ENCODE data around the gene FBXL20. TPM values are rescaled to one million over a fixed set of nuclear protein-coding genes. Genes with fewer than 3 reads are reported as not detected.
"Not testable (repeated sequence)": the region's sequence is repeated elsewhere in the genome, so short reads cannot be mapped to it uniquely, and the experiment has no call there.

FBXL20 gene
- total RNA-seq, 2 experiments from 2014 or later = 14.2 to 15.4 TPM

DNA sequence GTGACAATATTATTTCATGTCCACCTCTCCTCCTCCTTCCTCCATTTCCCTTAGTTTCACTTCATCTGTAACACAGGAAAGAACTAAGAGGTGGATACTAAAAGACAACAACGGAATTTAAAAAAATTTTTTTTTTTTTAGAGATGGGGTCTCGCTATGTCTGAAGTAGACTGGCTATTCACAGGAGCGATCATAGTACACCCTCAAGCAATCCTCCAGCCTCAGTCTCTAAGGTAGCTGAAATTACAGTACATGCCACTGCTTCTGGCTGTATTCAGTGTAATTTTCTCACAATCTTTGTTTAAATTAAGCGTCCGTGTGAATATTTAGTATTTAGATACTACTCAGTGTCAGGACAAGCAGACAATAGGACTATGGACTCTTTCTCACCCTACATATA is 35.6 kb downstream of the FBXL20 start:
- Mint-ChIP-seq H3K27me3 (ENCODE audit: low read depth) (no peaks in the 10 kb centered on the region), H3K4me1 (ENCODE audit: low read depth) (peaks cover 9% of the 10 kb centered on the region), H3K27ac (no peak overlapping the region), H3K4me3 (no peak overlapping the region), H3K36me3 (ENCODE audit: low read depth) (no peaks in the 10 kb centered on the region), H3K9me3 (no peaks in the 10 kb centered on the region)
- intact Hi-C loops (cut with micrococcal nuclease) = no loop called here
- CTCF ChIA-PET = no interaction called here
- no peak for DNase-seq

DNA sequence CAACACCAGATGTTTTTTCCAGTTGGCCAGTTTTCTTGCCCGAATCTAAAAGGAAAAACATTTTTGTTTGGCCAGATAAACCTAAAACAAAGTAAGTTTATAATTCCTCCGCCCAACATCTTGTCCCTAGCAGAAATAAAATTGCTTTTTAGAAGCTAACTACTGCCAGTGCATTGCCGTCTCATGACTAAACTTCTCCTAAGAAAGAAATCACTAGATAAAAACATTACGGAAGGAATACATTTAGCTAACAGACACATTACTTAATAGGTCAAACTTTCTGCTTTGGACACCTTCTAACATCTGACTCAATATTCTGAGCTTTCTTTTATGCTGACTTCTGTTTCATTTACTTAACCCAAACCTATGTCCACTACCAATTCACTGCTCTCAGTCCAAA is 36.2 kb downstream of the FBXL20 start:
- no peaks in the 10 kb centered on the region for H3K36me3 Mint-ChIP-seq (ENCODE audit: low read depth)
- CTCF ChIA-PET = no interaction called here
- no peak for DNase-seq
- H3K27ac Mint-ChIP-seq = no peak overlapping the region
- H3K9me3 Mint-ChIP-seq = no peaks in the 10 kb centered on the region
- peaks cover 15% of the 10 kb centered on the region for H3K4me1 Mint-ChIP-seq (ENCODE audit: low read depth)
- intact Hi-C loops (cut with micrococcal nuclease) = no loop called here
- H3K4me3 Mint-ChIP-seq = no peak overlapping the region
- H3K27me3 Mint-ChIP-seq (ENCODE audit: low read depth) = no peaks in the 10 kb centered on the region

DNA sequence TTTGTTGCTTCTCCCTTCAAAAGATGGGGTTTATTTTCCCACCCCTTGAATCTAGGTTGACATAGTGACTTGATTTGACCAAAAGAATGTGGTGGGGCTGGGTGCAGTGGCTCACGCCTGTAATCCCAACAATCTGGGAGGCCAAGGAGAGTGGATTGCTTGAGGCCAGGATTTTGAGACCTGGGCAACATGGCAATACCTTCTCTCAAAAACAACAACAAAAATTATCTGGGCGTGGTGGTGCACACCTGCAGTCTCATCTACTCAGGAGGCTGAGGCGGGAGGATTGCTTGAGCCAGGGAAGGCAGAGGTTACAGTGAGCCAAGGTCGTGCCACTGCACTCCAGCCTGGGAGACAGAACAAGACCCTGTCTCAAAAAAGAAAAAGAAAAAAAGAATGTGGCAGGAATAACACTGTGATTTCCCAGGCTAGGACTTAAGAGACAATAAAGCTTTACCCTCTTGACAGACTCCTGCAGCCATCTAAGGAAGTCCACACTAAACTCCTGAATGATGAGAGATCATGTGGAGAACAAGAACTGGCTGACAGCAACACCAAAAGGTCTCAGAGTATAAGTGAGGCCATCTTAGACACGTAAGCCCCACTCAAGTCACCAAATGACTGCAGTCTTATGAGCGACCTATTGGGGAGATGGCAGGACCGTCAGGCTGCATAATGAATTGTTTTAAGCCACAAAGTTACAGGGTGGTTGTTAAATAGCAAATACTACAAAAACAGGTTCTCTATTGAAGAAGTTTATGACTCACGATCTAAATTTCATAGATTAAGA is 37.0 kb downstream of the FBXL20 start:
- Mint-ChIP-seq H3K4me1 (ENCODE audit: low read depth) (peaks cover 17% of the 10 kb centered on the region), H3K4me3 (no peak overlapping the region), H3K27ac (no peak overlapping the region), H3K27me3 (ENCODE audit: low read depth) (no peaks in the 10 kb centered on the region), H3K36me3 (ENCODE audit: low read depth) (no peaks in the 10 kb centered on the region), H3K9me3 (no peaks in the 10 kb centered on the region)
- DNase-seq = no peak
- intact Hi-C loops (cut with micrococcal nuclease) = no loop called here
- CTCF ChIA-PET = no interaction called here

DNA sequence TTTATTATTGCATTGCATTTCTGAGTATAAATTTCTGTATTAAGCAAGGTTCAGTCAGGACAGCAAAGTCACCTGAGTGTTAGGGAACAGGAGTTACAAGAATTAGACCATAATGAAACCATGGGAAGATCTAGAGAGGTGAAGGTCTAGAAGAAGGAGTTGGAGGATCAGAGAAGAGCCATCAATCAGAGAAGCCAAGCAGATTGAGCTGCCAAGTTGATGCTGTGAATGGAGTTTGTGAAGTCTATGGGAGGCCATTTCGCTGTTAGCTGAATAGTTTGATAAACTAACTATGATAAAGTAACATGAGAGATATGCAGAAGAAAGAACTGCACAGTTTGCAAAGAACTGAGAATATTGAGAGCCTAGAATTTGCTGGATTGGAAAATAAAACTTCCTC is 40.4 kb downstream of the FBXL20 start:
- DNase-seq = no peak
- Mint-ChIP-seq H3K27me3 (ENCODE audit: low read depth) (no peaks in the 10 kb centered on the region), H3K4me3 (no peak overlapping the region), H3K4me1 (ENCODE audit: low read depth) (peaks cover 15% of the 10 kb centered on the region), H3K36me3 (ENCODE audit: low read depth) (peaks cover 2% of the 10 kb centered on the region), H3K9me3 (no peaks in the 10 kb centered on the region), H3K27ac (no peak overlapping the region)
- CTCF ChIA-PET = interaction anchor here (0.7 kb wide), 1 partner anchor 8 kb away, joined by 3 read pairs; no protein-coding TSS in a partner anchor
- intact Hi-C loops (cut with micrococcal nuclease) = no loop called here

DNA sequence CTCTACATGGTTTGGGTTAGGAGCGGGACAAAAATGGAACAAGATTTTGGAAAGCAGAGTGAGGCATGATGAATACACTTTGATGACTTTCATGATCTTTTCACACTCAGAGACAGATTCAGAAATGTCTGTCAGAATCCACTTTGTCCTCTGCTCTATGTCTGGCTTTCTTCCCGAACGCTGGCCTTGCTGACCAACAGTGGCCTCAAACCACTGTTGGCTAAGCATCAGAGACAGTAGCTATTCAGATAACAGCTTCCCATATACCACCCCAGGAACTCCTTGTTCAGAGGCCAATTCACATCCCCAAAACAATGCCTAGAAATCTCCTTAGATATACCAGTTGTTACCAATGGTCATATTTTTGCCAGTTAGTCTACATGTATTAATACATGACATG is 40.9 kb downstream of the FBXL20 start:
- H3K27ac Mint-ChIP-seq = no peak overlapping the region
- CTCF ChIA-PET = no interaction called here
- no peaks in the 10 kb centered on the region for H3K9me3 Mint-ChIP-seq
- no peaks in the 10 kb centered on the region for H3K27me3 Mint-ChIP-seq (ENCODE audit: low read depth)
- H3K36me3 Mint-ChIP-seq (ENCODE audit: low read depth) = peaks cover 2% of the 10 kb centered on the region
- H3K4me1 Mint-ChIP-seq (ENCODE audit: low read depth) = peaks cover 15% of the 10 kb centered on the region
- no peak overlapping the region for H3K4me3 Mint-ChIP-seq
- intact Hi-C loops (cut with micrococcal nuclease) = no loop called here
- no peak for DNase-seq

DNA sequence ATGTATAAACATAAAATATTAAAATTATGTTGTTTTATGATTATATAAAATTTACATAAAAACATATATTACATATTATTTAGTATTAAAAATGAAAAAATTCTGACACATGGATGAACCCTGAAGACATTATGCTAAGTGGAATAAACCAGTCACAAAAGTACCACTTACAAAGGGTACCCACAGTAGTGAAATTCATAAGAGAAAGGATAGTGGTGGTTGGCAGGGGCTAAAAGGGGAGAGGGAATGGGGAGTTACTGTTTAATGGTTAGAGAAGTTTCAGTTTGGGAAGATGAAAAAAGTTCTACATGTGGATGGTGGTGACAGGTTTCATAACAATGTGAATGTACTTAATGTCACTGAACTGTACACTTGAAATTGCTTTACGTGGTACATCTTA is 41.4 kb downstream of the FBXL20 start:
- Mint-ChIP-seq H3K27me3 (ENCODE audit: low read depth) (no peaks in the 10 kb centered on the region), H3K27ac (no peak overlapping the region), H3K4me1 (ENCODE audit: low read depth) (peaks cover 13% of the 10 kb centered on the region), H3K9me3 (no peaks in the 10 kb centered on the region), H3K36me3 (ENCODE audit: low read depth) (peaks cover 2% of the 10 kb centered on the region), H3K4me3 (no peak overlapping the region)
- DNase-seq = no peak
- intact Hi-C loops (cut with micrococcal nuclease) = no loop called here
- CTCF ChIA-PET = no interaction called here

DNA sequence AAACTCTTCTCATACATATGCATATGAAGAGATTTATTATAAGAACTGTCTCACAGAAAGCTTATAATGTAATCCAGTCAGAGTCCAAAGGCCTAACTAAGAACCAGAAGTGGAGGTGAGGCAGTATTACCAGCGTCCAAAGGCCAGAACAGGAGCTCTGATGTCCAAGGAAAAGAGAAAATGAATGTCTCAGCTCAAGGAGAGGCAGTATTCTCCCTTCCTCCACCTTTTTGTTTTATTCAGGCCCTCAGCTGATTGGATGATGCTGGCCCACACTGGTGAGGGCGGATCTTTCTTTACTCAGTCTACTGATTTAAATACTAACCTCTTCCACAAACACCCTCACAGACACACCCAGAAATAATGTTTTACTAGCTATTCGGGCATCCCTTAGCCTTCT is 43.4 kb downstream of the FBXL20 start:
- Mint-ChIP-seq H3K9me3 (no peaks in the 10 kb centered on the region), H3K36me3 (ENCODE audit: low read depth) (peaks cover 2% of the 10 kb centered on the region), H3K4me3 (no peak overlapping the region), H3K27me3 (ENCODE audit: low read depth) (no peaks in the 10 kb centered on the region), H3K27ac (no peak overlapping the region), H3K4me1 (ENCODE audit: low read depth) (peaks cover 15% of the 10 kb centered on the region)
- intact Hi-C loops (cut with micrococcal nuclease) = no loop called here
- no peak for DNase-seq
- CTCF ChIA-PET = interaction anchor here (0.6 to 1.3 kb wide), 3 partner anchors 11 to 119 kb away, joined by 3 to 4 read pairs (median 3); no protein-coding TSS in a partner anchor

DNA sequence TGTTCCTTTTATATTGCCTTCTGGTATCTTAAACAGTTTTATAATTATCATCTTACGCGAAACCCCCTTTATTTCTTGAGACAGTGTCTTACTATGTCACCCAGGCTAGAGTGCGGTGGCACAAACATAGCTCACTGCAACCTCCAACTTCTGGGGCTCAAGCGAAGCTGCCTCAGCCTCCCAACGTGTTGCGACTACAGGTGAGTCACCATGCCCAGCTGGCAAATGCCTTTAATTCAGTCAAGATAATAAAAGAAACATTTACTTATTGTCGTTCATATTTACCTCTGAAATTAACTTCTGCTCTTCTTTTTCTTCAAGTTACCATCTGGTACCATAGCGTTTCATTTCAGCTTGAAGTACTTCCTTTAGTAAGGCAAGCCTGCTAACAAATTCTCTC is 43.9 kb downstream of the FBXL20 start:
- intact Hi-C loops (cut with micrococcal nuclease) = no loop called here

DNA sequence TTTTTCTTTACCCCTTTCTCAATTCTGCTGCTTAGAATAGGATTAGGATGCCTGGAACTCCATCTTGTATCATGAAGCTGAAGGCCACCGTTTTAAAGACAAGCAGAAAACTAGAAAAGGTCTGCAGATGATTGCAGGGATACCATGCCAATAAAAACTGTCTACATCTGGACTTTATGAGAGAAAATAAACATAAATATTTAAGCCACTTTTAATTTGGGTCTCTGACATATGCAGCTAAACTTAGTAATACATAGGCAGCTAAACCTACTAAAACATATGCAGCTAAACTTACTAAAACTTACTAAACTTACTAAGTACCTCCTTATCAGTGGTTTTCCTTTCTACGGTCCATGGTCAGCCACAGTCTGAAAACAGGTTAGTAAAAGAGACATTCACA is 48.4 kb downstream of the FBXL20 start:
- CTCF ChIA-PET = interaction anchor here (0.5 to 0.7 kb wide), 2 partner anchors 43 to 117 kb away, joined by 3 to 4 read pairs; no protein-coding TSS in a partner anchor
- no peaks in the 10 kb centered on the region for H3K9me3 Mint-ChIP-seq
- no peak overlapping the region for H3K27ac Mint-ChIP-seq
- H3K27me3 Mint-ChIP-seq (ENCODE audit: low read depth) = no peaks in the 10 kb centered on the region
- intact Hi-C loops (cut with micrococcal nuclease) = no loop called here
- peaks cover 2% of the 10 kb centered on the region for H3K4me1 Mint-ChIP-seq (ENCODE audit: low read depth)
- peaks cover 2% of the 10 kb centered on the region for H3K36me3 Mint-ChIP-seq (ENCODE audit: low read depth)
- no peak for DNase-seq
- no peak overlapping the region for H3K4me3 Mint-ChIP-seq

More for the DNA sequence above, 43.9 kb downstream of the FBXL20 start:
- DNase-seq = no peak
- Mint-ChIP-seq H3K9me3 (no peaks in the 10 kb centered on the region), H3K4me3 (no peak overlapping the region), H3K36me3 (ENCODE audit: low read depth) (peaks cover 2% of the 10 kb centered on the region), H3K27me3 (ENCODE audit: low read depth) (no peaks in the 10 kb centered on the region), H3K27ac (no peak overlapping the region), H3K4me1 (ENCODE audit: low read depth) (peaks cover 15% of the 10 kb centered on the region)
- CTCF ChIA-PET = interaction anchor here (0.6 to 1.3 kb wide), 5 partner anchors 12 to 297 kb away, joined by 3 to 4 read pairs (median 3); no protein-coding TSS in a partner anchor

DNA sequence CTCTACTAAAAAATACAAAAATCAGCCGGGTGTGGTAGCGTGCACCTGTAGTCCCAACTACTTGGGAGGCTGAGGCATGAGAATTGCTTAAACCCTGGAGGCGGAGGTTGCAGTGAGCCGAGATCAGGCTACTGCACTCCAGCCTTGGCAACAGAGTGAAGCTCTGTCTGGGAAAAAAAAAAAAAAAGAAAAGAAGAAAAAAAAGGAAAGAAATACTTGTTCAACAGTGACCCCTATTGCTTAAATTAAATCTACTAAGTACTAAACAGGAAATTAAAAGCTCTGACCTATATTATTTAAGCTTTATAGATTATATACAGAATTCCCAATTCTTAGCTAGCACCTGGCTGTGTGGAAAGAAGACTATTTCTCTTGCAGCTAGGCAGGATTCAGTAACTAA is 48.9 kb downstream of the FBXL20 start:
- CTCF ChIA-PET = interaction anchor here (0.5 to 0.7 kb wide), 2 partner anchors 42 to 116 kb away, joined by 3 to 4 read pairs; no protein-coding TSS in a partner anchor
- Mint-ChIP-seq H3K27me3 (ENCODE audit: low read depth) (no peaks in the 10 kb centered on the region), H3K9me3 (no peaks in the 10 kb centered on the region), H3K36me3 (ENCODE audit: low read depth) (peaks cover 2% of the 10 kb centered on the region), H3K4me3 (no peak overlapping the region), H3K27ac (no peak overlapping the region), H3K4me1 (ENCODE audit: low read depth) (peaks cover 2% of the 10 kb centered on the region)
- intact Hi-C loops (cut with micrococcal nuclease) = no loop called here
- no peak for DNase-seq

DNA sequence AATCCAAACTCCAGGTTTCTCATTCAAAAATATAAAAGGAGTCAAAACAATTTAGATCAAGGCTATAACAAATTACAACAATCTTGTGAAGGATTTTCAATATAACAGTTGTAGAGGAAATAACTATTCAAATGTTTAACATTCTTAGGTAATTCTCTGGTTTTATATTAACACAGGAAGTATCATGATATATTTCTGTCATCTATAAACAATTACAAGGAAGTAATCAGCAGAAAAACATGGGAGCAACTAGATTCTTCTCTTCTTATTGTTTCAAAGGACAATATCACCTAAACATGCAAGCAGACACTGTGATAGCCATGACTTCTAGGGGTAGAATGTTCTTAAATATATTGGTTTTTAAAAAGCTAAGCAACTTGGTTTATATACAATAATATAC is 49.9 kb downstream of the FBXL20 start:
- no peak overlapping the region for H3K27ac Mint-ChIP-seq
- no peak for DNase-seq
- H3K4me1 Mint-ChIP-seq (ENCODE audit: low read depth) = peaks cover 2% of the 10 kb centered on the region
- H3K4me3 Mint-ChIP-seq = no peak overlapping the region
- H3K9me3 Mint-ChIP-seq = no peaks in the 10 kb centered on the region
- no peaks in the 10 kb centered on the region for H3K27me3 Mint-ChIP-seq (ENCODE audit: low read depth)
- CTCF ChIA-PET = no interaction called here
- intact Hi-C loops (cut with micrococcal nuclease) = no loop called here
- H3K36me3 Mint-ChIP-seq (ENCODE audit: low read depth) = no peaks in the 10 kb centered on the region

DNA sequence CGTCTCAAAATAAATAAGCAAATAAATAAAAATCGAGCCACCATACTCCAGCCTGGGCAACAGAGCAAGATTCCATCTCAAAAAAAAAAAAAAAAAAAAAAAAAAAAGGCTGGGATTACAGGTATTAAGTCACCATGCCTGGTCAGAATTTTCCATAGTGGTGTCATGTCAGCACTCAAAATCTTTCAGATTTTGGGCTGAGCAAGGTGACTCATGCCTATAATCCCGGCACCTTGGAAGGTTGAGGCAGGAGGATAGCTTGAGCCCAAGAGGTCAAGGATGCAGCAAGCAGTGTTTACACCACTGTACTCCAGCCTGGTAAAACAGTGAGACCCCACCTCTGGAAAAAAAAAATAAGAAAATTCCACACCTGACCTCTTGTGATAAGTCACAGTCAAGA is 52.2 kb downstream of the FBXL20 start:
- H3K36me3 Mint-ChIP-seq (ENCODE audit: low read depth) = no peaks in the 10 kb centered on the region
- CTCF ChIA-PET = interaction anchor here (0.6 kb wide), 1 partner anchor 171 kb away, joined by 3 read pairs; no protein-coding TSS in a partner anchor
- intact Hi-C loops (cut with micrococcal nuclease) = no loop called here
- no peaks in the 10 kb centered on the region for H3K27me3 Mint-ChIP-seq (ENCODE audit: low read depth)
- H3K9me3 Mint-ChIP-seq = no peaks in the 10 kb centered on the region
- no peak overlapping the region for H3K4me3 Mint-ChIP-seq
- H3K4me1 Mint-ChIP-seq (ENCODE audit: low read depth) = peaks cover under 1% of the 10 kb centered on the region
- no peak overlapping the region for H3K27ac Mint-ChIP-seq
- DNase-seq = no peak

DNA sequence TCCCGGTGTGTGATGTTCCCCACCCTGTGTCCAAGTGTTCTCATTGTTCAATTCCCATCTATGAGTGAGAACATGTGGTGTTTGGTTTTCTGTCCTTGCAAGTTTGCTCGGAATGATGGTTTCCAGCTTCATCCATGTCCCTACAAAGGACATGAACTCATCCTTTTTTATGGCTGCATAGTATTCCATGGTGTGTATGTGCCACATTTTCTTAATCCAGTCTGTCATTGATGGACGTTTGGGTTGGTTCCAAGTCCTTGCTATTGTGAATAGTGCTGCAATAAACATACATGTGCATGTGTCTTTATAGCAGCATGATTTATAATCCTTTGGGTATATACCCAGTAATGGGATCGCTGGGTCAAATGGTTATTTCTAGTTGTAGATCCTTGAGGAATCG is 54.6 kb downstream of the FBXL20 start:
- DNase-seq; H3K27ac Mint-ChIP-seq; H3K36me3 Mint-ChIP-seq (ENCODE audit: low read depth); H3K27me3 Mint-ChIP-seq (ENCODE audit: low read depth); H3K4me3 Mint-ChIP-seq; H3K4me1 Mint-ChIP-seq (ENCODE audit: low read depth); CTCF ChIA-PET; intact Hi-C loops (cut with micrococcal nuclease); H3K9me3 Mint-ChIP-seq: not testable (repeated sequence)

All from activated naive CD4-positive, alpha-beta T cell treated with anti-CD3 and anti-CD28 coated beads for 36 hours (primary cell).